SH-SY5Y (cell line): ENCODE results near the gene NUDT3.

Experiments
- GATA2 ChIP-seq: IDR thresholded peaks from 2 replicates; pipeline ENCODE4 v1.6.1; 2011; ENCODE audit warnings: mild to moderate bottlenecking, low read depth, low read length
- GATA3 ChIP-seq: IDR thresholded peaks from 2 replicates; pipeline ENCODE4 v1.6.1; 2011; ENCODE audit warnings: low read depth, mild to moderate bottlenecking, low read length, moderate library complexity

DNA sequence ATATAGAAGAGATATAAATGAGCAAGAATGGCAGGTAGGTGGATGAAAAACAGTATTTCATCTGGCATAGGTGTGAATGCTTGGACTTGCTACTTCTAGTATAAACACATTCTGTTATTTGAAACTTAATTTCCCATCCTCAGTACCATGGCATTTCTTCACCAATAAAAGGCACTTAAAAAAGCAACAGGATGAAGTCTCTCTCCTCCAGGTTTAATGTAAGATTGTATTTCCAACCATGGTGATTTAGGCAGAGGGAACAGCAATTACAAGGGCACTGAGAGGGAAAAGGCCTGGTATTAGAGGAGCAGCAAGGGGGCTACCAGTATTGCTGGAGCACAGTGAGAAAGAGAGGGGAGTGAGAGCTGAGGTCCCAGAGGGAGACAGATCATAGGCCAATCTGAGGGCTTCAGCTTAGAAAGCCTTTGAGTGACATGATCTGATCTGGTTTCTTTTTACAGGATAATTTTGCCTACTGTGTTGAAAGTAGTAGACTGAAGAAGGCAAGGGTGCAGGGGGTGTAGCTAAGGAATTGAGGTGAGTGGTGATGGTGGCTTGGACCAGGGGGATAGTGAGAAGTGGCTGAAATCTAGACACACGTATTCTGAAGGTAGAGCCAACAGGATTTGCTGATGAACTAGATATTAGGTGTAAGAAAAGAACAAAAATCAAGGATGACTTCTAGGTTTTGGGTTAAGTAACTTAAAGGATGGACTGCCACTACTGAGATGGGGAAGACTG lies 75.9 kb downstream of the NUDT3 start:
- TF ChIP-seq GATA2, result no peak
- TF ChIP-seq GATA3, result no peak
